Measurements from ENCODE around the gene FARS2. TPM values are rescaled to one million over a fixed set of nuclear protein-coding genes. Genes with fewer than 3 reads are reported as not detected.
A peak's percentile ranks its signal among the peaks of the same experiment; 100 is the strongest.

The FARS2 gene
- total and polyA plus RNA-seq, 2 of the 13 experiments (the other 11 are each of a cell fraction or from before 2014, with no cell fraction given): 15.4 to 26.0 TPM

GRCh38 chr6:5446362-5447075 is 185.2 kb downstream of the FARS2 start:
- Histone ChIP-seq H3K4me3 (replicated peaks in 1 of 3; ENCODE audit: insufficient read depth in 1 of 3, low read depth in 2 of 3, low read length in 3 of 3) (no peak overlapping the region), H4K20me1 (ENCODE audit: insufficient read depth, low read length) (no peaks in the 10 kb centered on the region), H3K79me2 (ENCODE audit: insufficient read depth, low read length) (no peaks in the 10 kb centered on the region), H3K4me1 (ENCODE audit: insufficient read depth, low read length) (no peaks in the 10 kb centered on the region), H3K27me3 (ENCODE audit: control insufficient read depth in 1 of 2, insufficient read depth in 2 of 2, low read length in 2 of 2) (no peaks in the 10 kb centered on the region), H3K36me3 (replicated peaks in 1 of 2; ENCODE audit: control insufficient read depth in 1 of 2, insufficient read depth in 2 of 2, low read length in 2 of 2) (no peaks in the 10 kb centered on the region), H3K9ac (ENCODE audit: insufficient read depth, low read depth, low read length) (no peak overlapping the region), H2AFZ (ENCODE audit: low read length) (no peak overlapping the region), H3K27ac (ENCODE audit: extremely low read length, insufficient read depth, low read length) (no peak overlapping the region), H3K4me2 (ENCODE audit: low read depth, low read length) (no peak overlapping the region), H3K9me3 (ENCODE audit: low read length) (no peaks in the 10 kb centered on the region)
- in situ Hi-C loops (cut with HindIII; ENCODE audit: extremely low pct_ligation_motif_present, low pct_unique_long_range_greater_than_20kb) (no loop called here), intact Hi-C loops (cut with micrococcal nuclease; ENCODE audit: unreplicated experiment) (no loop called here)
- TF ChIP-seq ZNF883 (CRISPR knock-in tag; IDR thresholded peaks at IDR 0.05; ENCODE audit: not compliant biosample characterization): no peak
- TF ChIP-seq, protein P1, sequence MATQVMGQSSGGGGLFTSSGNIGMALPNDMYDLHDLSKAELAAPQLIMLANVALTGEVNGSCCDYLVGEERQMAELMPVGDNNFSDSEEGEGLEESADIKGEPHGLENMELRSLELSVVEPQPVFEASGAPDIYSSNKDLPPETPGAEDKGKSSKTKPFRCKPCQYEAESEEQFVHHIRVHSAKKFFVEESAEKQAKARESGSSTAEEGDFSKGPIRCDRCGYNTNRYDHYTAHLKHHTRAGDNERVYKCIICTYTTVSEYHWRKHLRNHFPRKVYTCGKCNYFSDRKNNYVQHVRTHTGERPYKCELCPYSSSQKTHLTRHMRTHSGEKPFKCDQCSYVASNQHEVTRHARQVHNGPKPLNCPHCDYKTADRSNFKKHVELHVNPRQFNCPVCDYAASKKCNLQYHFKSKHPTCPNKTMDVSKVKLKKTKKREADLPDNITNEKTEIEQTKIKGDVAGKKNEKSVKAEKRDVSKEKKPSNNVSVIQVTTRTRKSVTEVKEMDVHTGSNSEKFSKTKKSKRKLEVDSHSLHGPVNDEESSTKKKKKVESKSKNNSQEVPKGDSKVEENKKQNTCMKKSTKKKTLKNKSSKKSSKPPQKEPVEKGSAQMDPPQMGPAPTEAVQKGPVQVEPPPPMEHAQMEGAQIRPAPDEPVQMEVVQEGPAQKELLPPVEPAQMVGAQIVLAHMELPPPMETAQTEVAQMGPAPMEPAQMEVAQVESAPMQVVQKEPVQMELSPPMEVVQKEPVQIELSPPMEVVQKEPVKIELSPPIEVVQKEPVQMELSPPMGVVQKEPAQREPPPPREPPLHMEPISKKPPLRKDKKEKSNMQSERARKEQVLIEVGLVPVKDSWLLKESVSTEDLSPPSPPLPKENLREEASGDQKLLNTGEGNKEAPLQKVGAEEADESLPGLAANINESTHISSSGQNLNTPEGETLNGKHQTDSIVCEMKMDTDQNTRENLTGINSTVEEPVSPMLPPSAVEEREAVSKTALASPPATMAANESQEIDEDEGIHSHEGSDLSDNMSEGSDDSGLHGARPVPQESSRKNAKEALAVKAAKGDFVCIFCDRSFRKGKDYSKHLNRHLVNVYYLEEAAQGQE (IDR thresholded peaks at IDR 0.05; ENCODE audit: borderline replicate concordance in 1 of 2, low read depth in 1 of 2, low read length in 2 of 2): peak in 1 of 2 experiments; percentile 78; a peak in 1 of 4 replicates
- no peak for TF ChIP-seq ZNF761 (CRISPR knock-in tag; conservative IDR thresholded peaks at IDR 0.05)
- no peak for TF ChIP-seq PHF8 (CRISPR knock-in tag; IDR thresholded peaks at IDR 0.05)
- ChIA-PET CTCF (ENCODE audit: low intra/inter-chr PET ratio, low total read pairs) (no interaction called here), POLR2A (no interaction called here)
- WGBS (ENCODE audit: low lambda C conversion rate): 96% methylated on average over 7 of the region's 7 CpGs
- ATAC-seq (no peak), DNase-seq (ENCODE audit: low spot score) (no peak), FAIRE-seq (no peak)
- no TSS peak for BruUV-seq (replicated peaks)

Measured in HepG2 (cell line).